Glutamatergic neuron (in vitro differentiated cells): ENCODE data around the gene LDLRAD4. TPM values are rescaled to one million over a fixed set of nuclear protein-coding genes. Genes with fewer than 3 reads are reported as not detected.

ENCODE experiments used
- DNase-seq: peaks from one replicate; pipeline ENCODE4 v3.0.0; 2022
- H3K27ac Mint-ChIP-seq: one replicate; pipeline ENCODE4 v1.8.0; 2020; ENCODE audit warnings: mild to moderate bottlenecking, mixed read lengths, inconsistent platforms; ENCODE audit not compliant: unreplicated experiment
- H3K27me3 Mint-ChIP-seq: one replicate; pipeline ENCODE4 v1.8.0; 2020; ENCODE audit warnings: mild to moderate bottlenecking, moderate library complexity, mixed read lengths, inconsistent platforms; ENCODE audit not compliant: unreplicated experiment
- H3K36me3 Mint-ChIP-seq: one replicate; pipeline ENCODE4 v1.8.0; 2020; ENCODE audit warnings: mild to moderate bottlenecking, mixed read lengths, inconsistent platforms; ENCODE audit not compliant: unreplicated experiment
- H3K4me1 Mint-ChIP-seq: one replicate; pipeline ENCODE4 v1.8.0; 2020; ENCODE audit warnings: mild to moderate bottlenecking, low read depth, mixed read lengths, inconsistent platforms; ENCODE audit not compliant: unreplicated experiment
- H3K4me3 Mint-ChIP-seq: one replicate; pipeline ENCODE4 v1.8.0; 2020; ENCODE audit warnings: mild to moderate bottlenecking, mixed read lengths, inconsistent platforms; ENCODE audit not compliant: unreplicated experiment
- H3K9me3 Mint-ChIP-seq: one replicate; pipeline ENCODE4 v1.8.0; 2020; ENCODE audit warnings: mild to moderate bottlenecking, moderate library complexity, mixed read lengths, inconsistent platforms; ENCODE audit not compliant: unreplicated experiment
- CTCF ChIP-seq: fragments of 200-600 bp; sonication (generic); IDR thresholded peaks from one replicate; pipeline ENCODE4 v1.5.0; 2021; ENCODE audit not compliant: partially characterized antibody, unreplicated experiment
- total RNA-seq: library from RNA; stranded (reverse); fragmentation: NEBNext Ultra II Directional; extraction: Animal tissue kit (Norgen Biotek cat#: 25700); gene quantifications from one replicate; pipeline ENCODE4 v1.2.1, GENCODE V29; 2021; ENCODE audit not compliant: unreplicated experiment

LDLRAD4 gene
- total RNA-seq, 1 donor from 2014 or later: 0.29 TPM

DNA sequence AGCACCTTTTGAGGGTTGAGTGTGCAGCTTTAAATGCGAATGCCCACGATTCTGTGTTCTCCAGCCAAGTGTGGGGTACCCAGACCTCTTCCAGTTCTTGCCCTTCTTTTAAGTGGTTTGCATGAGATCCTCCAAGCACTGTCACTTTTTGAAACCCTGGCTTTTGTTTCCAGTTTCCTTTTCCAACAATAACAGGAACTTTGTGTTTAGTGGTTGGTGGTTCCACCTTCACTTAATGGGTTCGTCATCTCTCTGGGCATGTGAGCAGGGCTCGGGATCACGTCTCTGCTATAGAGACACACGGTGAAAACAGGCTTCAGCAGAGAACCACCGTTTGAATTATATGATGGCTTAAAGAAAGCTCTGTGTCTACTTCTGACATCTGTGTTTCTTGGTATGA lies 197.6 kb downstream of the LDLRAD4 start:
- Mint-ChIP-seq H3K4me1 (no peaks in the 10 kb centered on the region), H3K9me3 (no peaks in the 10 kb centered on the region), H3K27ac (no peak overlapping the region)

GRCh38 chr18:13416848-13417247 lies 198.3 kb downstream of the LDLRAD4 start:
- H3K9me3 Mint-ChIP-seq: no peaks in the 10 kb centered on the region
- H3K4me1 Mint-ChIP-seq: no peaks in the 10 kb centered on the region
- H3K4me3 Mint-ChIP-seq: no peak overlapping the region
- no peak overlapping the region for H3K27ac Mint-ChIP-seq
- no peak for DNase-seq
- TF ChIP-seq CTCF: no peak
- H3K27me3 Mint-ChIP-seq: no peaks in the 10 kb centered on the region
- peaks cover 11% of the 10 kb centered on the region for H3K36me3 Mint-ChIP-seq

More for the DNA sequence above, 197.6 kb downstream of the LDLRAD4 start:
- H3K27me3 Mint-ChIP-seq: no peaks in the 10 kb centered on the region
- H3K4me3 Mint-ChIP-seq: no peak overlapping the region
- peaks cover 11% of the 10 kb centered on the region for H3K36me3 Mint-ChIP-seq
- TF ChIP-seq CTCF: no peak
- no peak for DNase-seq

GRCh38 chr18:13418013-13418710 lies 199.6 kb downstream of the LDLRAD4 start:
- H3K9me3 Mint-ChIP-seq: peaks cover 2% of the 10 kb centered on the region
- TF ChIP-seq CTCF: no peak
- H3K4me3 Mint-ChIP-seq: no peak overlapping the region
- H3K36me3 Mint-ChIP-seq: peaks cover 5% of the 10 kb centered on the region
- DNase-seq: no peak
- no peaks in the 10 kb centered on the region for H3K27me3 Mint-ChIP-seq
- H3K4me1 Mint-ChIP-seq: no peaks in the 10 kb centered on the region
- H3K27ac Mint-ChIP-seq: no peak overlapping the region

DNA sequence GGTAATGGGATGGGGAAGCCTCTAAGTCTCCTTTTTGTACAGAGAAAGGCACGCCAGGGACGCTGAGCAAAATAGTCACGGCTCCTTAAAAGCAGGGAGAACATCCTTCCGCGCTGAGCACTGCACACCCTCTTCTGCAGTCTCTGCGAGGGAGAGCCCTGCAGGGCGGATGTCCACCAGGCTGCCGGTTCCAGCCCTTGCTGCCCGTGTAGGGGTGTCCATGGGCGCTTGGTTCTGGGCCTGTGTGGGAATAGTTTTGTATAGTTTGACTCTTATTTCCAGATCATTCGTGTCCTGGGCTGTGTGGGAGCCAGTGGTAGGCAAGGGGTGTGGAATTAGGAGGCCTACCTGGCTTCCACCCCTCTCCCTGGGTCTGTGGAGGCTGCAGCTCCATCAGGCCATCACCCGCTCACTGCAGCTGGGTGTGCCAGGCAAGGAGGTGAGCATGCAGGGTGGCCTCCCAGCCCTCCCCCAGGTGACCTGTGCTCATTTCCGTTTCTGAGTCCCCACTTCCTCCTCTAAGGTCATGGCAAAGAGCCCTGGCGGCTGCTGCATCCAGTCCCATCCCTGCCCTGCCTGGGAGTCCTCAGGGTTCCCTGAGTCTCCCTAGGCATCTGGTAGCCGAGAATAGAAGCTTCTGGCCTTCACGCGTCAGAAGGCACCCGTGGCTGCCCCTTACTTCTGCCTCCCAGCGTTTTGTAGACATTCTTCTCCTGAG lies 202.6 kb downstream of the LDLRAD4 start:
- no peak for TF ChIP-seq CTCF
- no peak for DNase-seq
- peaks cover 2% of the 10 kb centered on the region for H3K9me3 Mint-ChIP-seq
- H3K4me1 Mint-ChIP-seq: no peaks in the 10 kb centered on the region
- H3K4me3 Mint-ChIP-seq: no peak overlapping the region
- H3K27ac Mint-ChIP-seq: no peak overlapping the region
- H3K36me3 Mint-ChIP-seq: peaks cover 5% of the 10 kb centered on the region
- H3K27me3 Mint-ChIP-seq: peaks cover 2% of the 10 kb centered on the region
